NB4 (cell line): ENCODE measurements around the gene XXYLT1.

Experiments used
- DNase-seq: peaks from one replicate; pipeline ENCODE4 v3.0.0; 2010; ENCODE audit warnings: low read depth
- H3K4me3 ChIP-seq: one replicate; pipeline ENCODE4 v1.5.1; 2011; ENCODE audit warnings: mild to moderate bottlenecking, low read depth, low read length, moderate library complexity
- MAX ChIP-seq: IDR thresholded peaks from 2 replicates; pipeline ENCODE4 v1.6.1; 2011; ENCODE audit warnings: low read depth, low read length
- MYC ChIP-seq: IDR thresholded peaks from 2 replicates; pipeline ENCODE4 v1.6.1; 2011; ENCODE audit warnings: low read depth, low read length
- POLR2A ChIP-seq: IDR thresholded peaks from 2 replicates; pipeline ENCODE4 v1.6.1; 2011; ENCODE audit warnings: mild to moderate bottlenecking; ENCODE audit not compliant: insufficient read length; ENCODE audit errors: extremely low read depth
- TF ChIP-seq, protein P1 (sequence below): IDR thresholded peaks from one replicate; pipeline ENCODE4 v1.5.1; 2012; ENCODE audit warnings: low read depth, low read length

The XXYLT1 gene

GRCh38 chr3:195124378-195124992, 146.5 kb downstream of the XXYLT1 start:
- H3K4me3 ChIP-seq: no peak overlapping the region
- TF ChIP-seq MYC (no peak), POLR2A (no peak), MAX (no peak)
- TF ChIP-seq, protein P1, sequence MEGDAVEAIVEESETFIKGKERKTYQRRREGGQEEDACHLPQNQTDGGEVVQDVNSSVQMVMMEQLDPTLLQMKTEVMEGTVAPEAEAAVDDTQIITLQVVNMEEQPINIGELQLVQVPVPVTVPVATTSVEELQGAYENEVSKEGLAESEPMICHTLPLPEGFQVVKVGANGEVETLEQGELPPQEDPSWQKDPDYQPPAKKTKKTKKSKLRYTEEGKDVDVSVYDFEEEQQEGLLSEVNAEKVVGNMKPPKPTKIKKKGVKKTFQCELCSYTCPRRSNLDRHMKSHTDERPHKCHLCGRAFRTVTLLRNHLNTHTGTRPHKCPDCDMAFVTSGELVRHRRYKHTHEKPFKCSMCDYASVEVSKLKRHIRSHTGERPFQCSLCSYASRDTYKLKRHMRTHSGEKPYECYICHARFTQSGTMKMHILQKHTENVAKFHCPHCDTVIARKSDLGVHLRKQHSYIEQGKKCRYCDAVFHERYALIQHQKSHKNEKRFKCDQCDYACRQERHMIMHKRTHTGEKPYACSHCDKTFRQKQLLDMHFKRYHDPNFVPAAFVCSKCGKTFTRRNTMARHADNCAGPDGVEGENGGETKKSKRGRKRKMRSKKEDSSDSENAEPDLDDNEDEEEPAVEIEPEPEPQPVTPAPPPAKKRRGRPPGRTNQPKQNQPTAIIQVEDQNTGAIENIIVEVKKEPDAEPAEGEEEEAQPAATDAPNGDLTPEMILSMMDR: no peak
- no peak for DNase-seq

- no peak for TF ChIP-seq MAX
- TF ChIP-seq MYC: no peak
- TF ChIP-seq POLR2A: no peak
- TF ChIP-seq, protein P1: no peak
- no peak for DNase-seq
- no peak overlapping the region for H3K4me3 ChIP-seq
These were observed 147.7 kb downstream of the XXYLT1 start for GRCh38 chr3:195123281-195123691.

- no peak for TF ChIP-seq MYC
- no peak for TF ChIP-seq POLR2A
- TF ChIP-seq MAX: no peak
- TF ChIP-seq, protein P1: no peak
- DNase-seq: no peak
These were observed 148.7 kb downstream of the XXYLT1 start for GRCh38 chr3:195122261-195122660.

GRCh38 chr3:195120267-195120601, 150.7 kb downstream of the XXYLT1 start:
- TF ChIP-seq POLR2A (no peak), MYC (no peak), MAX (no peak)
- TF ChIP-seq, protein P1: no peak
- no peak overlapping the region for H3K4me3 ChIP-seq
- no peak for DNase-seq

More at GRCh38 chr3:195122261-195122660, 148.7 kb downstream of the XXYLT1 start:
- H3K4me3 ChIP-seq: no peak overlapping the region

GRCh38 chr3:195119461-195120266, 151.3 kb downstream of the XXYLT1 start:
- DNase-seq: no peak
- TF ChIP-seq MYC (no peak), POLR2A (no peak), MAX (no peak)
- TF ChIP-seq, protein P1: no peak
- no peak overlapping the region for H3K4me3 ChIP-seq
